Measurements from ENCODE around the gene PEX10.
A peak's percentile ranks its signal among the peaks of the same experiment; 100 is the strongest.
"Not testable (repeated sequence)": the region's sequence is repeated elsewhere in the genome, so short reads cannot be mapped to it uniquely, and the experiment has no call there.

PEX10 gene

DNA sequence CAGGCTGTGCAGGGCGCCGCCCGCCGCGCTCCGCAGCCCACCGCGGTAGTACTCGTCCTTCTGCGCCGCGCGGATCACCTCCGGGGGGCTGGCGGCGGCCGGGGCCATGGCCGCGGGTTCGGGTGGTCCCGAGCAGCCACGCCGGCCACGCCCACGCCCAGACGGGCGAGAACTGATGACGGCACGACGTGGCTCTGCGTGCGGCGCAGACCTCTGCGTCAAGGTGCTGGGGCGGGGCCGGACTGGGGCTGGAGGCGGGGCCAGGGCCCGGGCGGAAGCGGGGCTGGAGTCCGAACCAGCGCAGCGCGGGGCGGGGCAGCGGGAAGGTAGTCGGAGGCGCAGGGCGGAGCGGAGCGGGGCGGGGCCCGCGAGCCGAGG is at the start of gene PEX10:
TSS of gene PEX10 (minus strand) at position 170 of the 378 bp plus-strand sequence. CDS start at position 108, 62 bp downstream.
- peak; percentile 63; the same call in 1 of the 2 replicates for TF ChIP-seq ZFX (IDR thresholded peaks at IDR 0.05)
- TF ChIP-seq, protein P1, sequence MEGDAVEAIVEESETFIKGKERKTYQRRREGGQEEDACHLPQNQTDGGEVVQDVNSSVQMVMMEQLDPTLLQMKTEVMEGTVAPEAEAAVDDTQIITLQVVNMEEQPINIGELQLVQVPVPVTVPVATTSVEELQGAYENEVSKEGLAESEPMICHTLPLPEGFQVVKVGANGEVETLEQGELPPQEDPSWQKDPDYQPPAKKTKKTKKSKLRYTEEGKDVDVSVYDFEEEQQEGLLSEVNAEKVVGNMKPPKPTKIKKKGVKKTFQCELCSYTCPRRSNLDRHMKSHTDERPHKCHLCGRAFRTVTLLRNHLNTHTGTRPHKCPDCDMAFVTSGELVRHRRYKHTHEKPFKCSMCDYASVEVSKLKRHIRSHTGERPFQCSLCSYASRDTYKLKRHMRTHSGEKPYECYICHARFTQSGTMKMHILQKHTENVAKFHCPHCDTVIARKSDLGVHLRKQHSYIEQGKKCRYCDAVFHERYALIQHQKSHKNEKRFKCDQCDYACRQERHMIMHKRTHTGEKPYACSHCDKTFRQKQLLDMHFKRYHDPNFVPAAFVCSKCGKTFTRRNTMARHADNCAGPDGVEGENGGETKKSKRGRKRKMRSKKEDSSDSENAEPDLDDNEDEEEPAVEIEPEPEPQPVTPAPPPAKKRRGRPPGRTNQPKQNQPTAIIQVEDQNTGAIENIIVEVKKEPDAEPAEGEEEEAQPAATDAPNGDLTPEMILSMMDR (conservative IDR thresholded peaks at IDR 0.05): no peak
- H3K27ac ChIP-seq: peak within 1 kb of the TSS; percentile 99

DNA sequence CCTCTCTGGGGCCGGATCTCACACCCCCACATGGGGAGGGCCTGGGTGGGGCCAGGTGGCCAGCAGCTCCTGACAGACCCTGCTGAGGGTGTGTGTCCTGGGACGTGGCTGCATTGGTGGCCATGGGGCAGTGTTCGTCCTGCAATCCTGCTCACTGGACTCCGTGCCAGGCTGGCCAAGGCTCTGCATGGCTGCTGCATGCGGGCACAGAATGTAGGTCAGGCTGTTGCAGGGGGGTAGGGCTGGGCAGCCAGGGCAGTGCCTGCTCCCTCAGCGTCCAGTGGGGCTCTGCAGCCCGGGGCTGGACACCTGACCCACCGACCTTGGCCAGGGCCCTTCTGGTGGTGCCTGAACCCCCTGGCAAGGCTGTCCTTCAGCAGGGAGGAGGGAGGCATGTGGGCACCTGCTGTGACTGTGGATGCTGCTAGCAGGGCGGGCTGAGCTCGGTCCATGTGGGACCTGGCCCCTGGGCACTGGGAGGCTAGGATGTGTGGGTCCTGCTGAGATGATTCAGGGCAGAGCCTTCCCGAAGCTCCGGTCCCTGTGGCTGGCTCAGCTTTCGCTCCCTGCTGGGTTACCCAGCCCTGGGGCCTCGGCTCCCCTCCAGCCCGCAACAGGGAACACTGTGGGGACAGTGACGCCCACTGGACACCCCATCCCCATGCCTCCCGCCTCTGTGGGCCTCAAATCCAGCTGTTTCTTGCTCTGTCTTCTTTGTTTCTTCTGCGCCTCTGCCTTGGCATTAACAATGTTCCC is 48.8 kb upstream of the PEX10 start:
- no peak overlapping the region for H3K27ac ChIP-seq
- TF ChIP-seq ZFX (IDR thresholded peaks at IDR 0.05): no peak
- TF ChIP-seq, protein P1 (conservative IDR thresholded peaks at IDR 0.05): no peak

DNA sequence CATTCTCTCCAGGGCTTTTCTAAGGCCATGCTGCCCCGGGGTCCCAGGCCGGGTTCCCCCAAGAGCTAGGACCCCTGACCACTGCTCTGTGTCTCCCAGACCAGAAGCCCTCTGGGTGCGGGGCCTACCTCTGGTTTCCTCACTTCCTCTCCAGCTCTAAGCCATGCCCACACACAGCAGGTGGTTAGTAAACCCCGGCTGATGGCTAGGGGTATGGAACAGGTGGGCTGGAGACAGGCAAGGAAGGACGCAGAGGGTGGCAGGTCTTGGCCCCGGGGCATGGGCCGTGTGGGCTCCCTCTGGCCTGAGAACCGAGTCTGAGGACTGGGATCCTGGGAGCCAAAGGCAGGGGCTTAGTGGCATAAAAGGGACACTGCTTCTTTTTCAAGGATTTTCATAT is 47.8 kb upstream of the PEX10 start:
- no peak for TF ChIP-seq ZFX (IDR thresholded peaks at IDR 0.05)
- TF ChIP-seq, protein P1 (conservative IDR thresholded peaks at IDR 0.05): no peak
- H3K27ac ChIP-seq: no peak overlapping the region

DNA sequence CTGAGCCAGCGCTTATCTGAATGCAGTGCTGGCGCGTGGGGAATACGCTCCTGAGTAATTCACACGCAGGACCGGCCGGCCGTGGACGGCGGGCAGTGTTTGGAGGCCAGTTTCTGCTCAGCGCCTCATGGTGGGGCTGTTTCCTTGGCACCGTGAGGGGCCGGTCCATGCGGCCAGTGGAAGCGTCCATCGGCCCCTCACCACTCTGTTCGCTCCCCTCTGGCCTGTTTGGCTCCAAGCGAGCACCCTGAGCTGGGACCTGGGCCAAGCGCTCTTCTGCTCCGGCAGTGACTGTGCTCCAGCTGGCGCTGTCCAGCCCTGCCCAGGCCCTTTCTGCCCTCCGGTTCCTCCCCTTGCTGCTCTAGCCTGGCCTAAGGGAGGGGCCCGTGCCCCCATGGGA is 47.4 kb upstream of the PEX10 start:
- no peak for TF ChIP-seq ZFX (IDR thresholded peaks at IDR 0.05)
- TF ChIP-seq, protein P1 (conservative IDR thresholded peaks at IDR 0.05): no peak; the same call in 1 of the 2 replicates
- no peak overlapping the region for H3K27ac ChIP-seq

DNA sequence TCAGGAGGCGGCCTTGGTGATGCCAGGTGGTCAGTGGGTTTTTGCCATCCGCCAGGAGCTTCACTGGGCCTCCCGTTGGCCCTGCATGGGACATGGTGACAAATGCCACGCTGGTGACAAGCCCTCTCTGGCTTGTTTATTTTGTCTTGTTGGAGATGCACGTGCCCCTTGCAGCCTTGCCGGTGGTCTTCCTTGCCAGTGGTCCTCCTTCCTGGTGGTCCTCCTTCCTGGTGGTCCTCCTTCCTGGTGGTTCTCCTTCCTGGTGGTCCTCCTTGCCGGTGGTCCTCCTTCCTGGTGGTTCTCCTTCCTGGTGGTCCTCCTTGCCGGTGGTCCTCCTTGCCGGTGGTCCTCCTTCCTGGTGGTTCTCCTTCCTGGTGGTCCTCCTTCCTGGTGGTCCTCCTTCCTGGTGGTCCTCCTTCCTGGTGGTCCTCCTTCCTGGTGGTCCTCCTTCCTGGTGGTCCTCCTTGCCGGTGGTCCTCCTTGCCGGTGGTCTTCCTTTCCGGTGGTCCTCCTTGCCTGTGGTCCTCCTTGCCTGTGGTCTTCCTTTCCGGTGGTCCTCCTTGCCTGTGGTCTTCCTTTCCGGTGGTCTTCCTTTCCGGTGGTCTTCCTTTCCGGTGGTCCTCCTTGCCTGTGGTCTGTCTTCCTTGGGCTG is 46.9 kb upstream of the PEX10 start:
- H3K27ac ChIP-seq: not testable (repeated sequence)

DNA sequence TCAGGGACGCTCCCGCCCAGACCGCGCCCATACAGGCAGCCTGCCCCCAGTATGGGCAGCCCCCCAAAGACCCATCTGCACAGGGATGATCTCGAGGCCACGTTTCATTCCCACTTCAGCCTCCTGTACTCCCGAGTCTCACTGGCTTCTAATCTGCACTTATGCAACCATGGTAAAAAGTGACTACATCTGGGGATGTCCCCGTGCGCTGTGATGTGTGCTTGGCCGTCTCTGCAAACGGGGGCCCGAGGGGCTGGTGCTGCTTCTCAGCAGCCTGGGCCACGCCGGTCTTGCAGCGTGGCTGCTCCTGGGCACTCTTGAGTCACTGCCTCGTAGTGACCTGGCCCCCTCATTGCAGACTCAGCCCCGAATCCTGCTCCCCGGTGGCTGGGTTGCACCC is 46.3 kb upstream of the PEX10 start:
- no peak for TF ChIP-seq ZFX (IDR thresholded peaks at IDR 0.05)
- TF ChIP-seq, protein P1 (conservative IDR thresholded peaks at IDR 0.05): no peak

DNA sequence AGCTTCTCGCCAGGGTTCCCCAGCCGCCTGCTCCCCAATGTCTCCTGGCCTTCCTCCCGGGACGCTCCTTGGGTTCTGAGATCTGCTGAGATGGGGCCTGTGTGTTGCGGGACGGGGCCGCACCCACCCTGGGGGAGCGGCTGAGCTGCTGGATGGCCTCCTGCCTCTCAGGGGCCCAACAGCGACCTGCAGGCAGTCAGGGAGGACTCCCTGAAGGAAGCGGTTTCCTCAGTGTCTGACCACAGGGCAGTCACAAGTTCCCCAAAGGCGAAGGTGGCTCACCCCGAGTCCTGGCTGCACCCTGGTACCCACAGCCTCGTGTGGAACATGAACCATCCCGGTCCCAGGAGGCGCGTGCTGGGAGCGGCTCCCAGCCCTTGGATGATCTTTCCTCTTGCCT is 45.1 kb upstream of the PEX10 start:
- TF ChIP-seq, protein P1 (conservative IDR thresholded peaks at IDR 0.05): no peak
- no peak for TF ChIP-seq ZFX (IDR thresholded peaks at IDR 0.05)
- H3K27ac ChIP-seq: no peak overlapping the region

More for the DNA sequence above, 46.3 kb upstream of the PEX10 start:
- H3K27ac ChIP-seq: no peak overlapping the region

Data from C4-2B (cell line).